HG03060 (cell line): ENCODE results near the gene PCDHB11.
"Not testable (repeated sequence)": the region's sequence is repeated elsewhere in the genome, so short reads cannot be mapped to it uniquely, and the experiment has no call there.

Source experiments
- ATAC-seq: cut with Tn5 transposase; IDR thresholded peaks from one replicate; pipeline ENCODE4 v1.9.1; 2021; ENCODE audit warnings: low read depth, moderate number of reproducible peaks; ENCODE audit not compliant: unreplicated experiment

The PCDHB11 gene

DNA sequence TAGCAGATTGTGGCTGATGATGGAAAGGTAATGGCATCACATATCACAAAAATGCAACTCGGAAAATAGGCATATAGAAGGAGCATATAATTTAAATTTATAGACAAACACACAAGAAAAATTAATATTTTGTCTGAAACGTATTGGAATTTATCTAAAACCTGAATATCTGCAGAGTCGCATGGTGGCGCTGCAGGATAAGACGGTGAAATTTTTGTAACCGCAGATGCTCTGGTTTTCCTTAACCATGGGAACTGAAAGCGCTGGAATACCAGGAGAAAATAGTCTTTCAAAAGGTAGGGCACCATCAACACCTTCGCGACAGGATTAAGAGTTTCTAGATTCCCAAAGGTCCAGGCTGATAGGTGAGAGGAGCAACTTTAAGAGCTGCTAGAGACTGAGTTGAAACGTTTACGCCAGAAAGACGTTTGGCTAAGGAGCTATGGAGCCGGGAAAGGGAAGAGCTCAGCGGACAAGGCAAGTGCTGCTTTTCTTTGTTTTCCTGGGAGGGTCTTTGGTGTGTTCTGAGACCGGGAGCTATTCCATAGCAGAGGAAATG lies 34.8 kb downstream of the PCDHB11 start:
- no peak for ATAC-seq

- ATAC-seq = not testable (repeated sequence)
Measured at GRCh38 chr5:141235922-141236321, 36.5 kb downstream of the PCDHB11 start.

- no peak for ATAC-seq
Measured at GRCh38 chr5:141236516-141237313, 37.3 kb downstream of the PCDHB11 start.

DNA sequence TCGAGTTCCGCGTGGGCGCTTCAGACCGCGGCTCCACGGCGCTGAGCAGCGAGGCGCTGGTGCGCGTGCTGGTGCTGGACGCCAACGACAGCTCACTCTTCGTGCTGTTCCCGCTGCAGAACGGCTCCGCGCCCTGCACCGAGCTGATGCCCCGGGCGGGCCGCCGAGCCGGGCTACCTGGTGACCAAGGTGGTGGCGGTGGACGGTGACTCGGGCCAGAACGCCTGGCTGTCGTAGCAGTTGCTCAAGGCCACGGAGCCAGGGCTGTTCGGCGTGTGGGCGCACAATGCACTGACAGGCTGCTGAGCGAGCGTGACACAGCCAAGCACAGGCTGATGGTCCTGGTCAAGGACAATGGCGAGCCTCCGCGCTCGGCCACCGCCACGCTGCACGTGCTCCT lies 42.1 kb downstream of the PCDHB11 start:
- no peak for ATAC-seq

- no peak for ATAC-seq
Measured at GRCh38 chr5:141245250-141245717, 45.9 kb downstream of the PCDHB11 start, which contains the start of gene PCDHB15. PCDHB15 (plus strand) TSS chr5:141245395; CDS start chr5:141245579, 184 bp downstream.

GRCh38 chr5:141246971-141247370 lies 47.5 kb downstream of the PCDHB11 start:
- ATAC-seq = not testable (repeated sequence)

GRCh38 chr5:141247434-141247833 lies 48.0 kb downstream of the PCDHB11 start:
- ATAC-seq = not testable (repeated sequence)

DNA sequence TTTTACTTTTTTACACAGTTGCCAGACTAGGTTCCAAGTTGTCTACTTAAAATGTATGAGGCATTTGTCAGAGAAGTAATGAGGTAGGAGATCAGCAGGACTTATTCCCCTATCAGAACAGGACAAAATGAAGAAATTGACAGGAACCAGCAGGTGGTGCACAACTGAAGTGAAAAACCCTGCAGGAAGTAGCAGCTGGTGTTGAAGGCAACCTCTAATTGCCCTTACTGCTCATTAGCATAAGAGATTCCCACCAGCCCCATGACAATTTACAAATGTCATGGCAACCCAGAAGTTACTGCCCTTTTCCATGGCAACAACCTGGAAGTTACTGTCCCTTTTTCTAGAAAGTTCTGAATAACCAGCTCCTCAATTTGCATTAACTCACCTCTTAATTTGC lies 51.1 kb downstream of the PCDHB11 start:
- no peak for ATAC-seq
